HEK293T (cell line): Measurements from ENCODE around the gene KCNJ4.

ENCODE experiments used
- CTCF ChIA-PET: fragments of 350-600 bp; formaldehyde crosslinking; extraction: SDS; loops from one replicate; lab custom pipeline; 2021; ENCODE audit warnings: antibody characterized with exemption, inconsistent platforms; lab: Yijun Ruan, JAX
- POLR2A ChIA-PET: fragments of 350-600 bp; formaldehyde crosslinking; extraction: SDS; loops from one replicate; lab custom pipeline; 2020; ENCODE audit warnings: antibody characterized with exemption, inconsistent platforms; lab: Yijun Ruan, JAX
- DNase-seq: peaks from one replicate; pipeline ENCODE4 v3.0.0; 2012; ENCODE audit warnings: mixed read lengths; ENCODE audit errors: extremely low spot score
- ARNT ChIP-seq: fragments of 450-650 bp; IDR thresholded peaks from 2 replicates; pipeline ENCODE4 v1.6.1; 2017; ENCODE audit warnings: mild to moderate bottlenecking
- BHLHE40 ChIP-seq: fragments of 450-650 bp; IDR thresholded peaks from 2 replicates; pipeline ENCODE4 v1.6.1; 2016; ENCODE audit warnings: mild to moderate bottlenecking, moderate library complexity, borderline replicate concordance
- CTBP1 ChIP-seq: fragments of 450-650 bp; IDR thresholded peaks from 2 replicates; pipeline ENCODE4 v1.6.1; 2016; ENCODE audit warnings: borderline replicate concordance
- ELF4 ChIP-seq: fragments of 450-650 bp; IDR thresholded peaks from 2 replicates; pipeline ENCODE4 v1.6.1; 2017; ENCODE audit warnings: antibody characterized with exemption
- FOXA1 ChIP-seq: fragments of 450-650 bp; IDR thresholded peaks from 2 replicates; pipeline ENCODE4 v1.6.1; 2016; ENCODE audit warnings: mild to moderate bottlenecking
- FOXK2 ChIP-seq: fragments of 450-650 bp; IDR thresholded peaks from 2 replicates; pipeline ENCODE4 v1.6.1; 2016; ENCODE audit warnings: mild to moderate bottlenecking
- FOXM1 ChIP-seq: fragments of 450-650 bp; IDR thresholded peaks from 2 replicates; pipeline ENCODE4 v1.6.1; 2017; ENCODE audit warnings: mild to moderate bottlenecking, borderline replicate concordance
- HDGF ChIP-seq: fragments of 450-650 bp; IDR thresholded peaks from 2 replicates; pipeline ENCODE4 v1.6.1; 2017; ENCODE audit warnings: antibody characterized with exemption, borderline replicate concordance
- L3MBTL2 ChIP-seq: fragments of 450-650 bp; conservative IDR thresholded peaks from 2 replicates; pipeline ENCODE4 v1.6.1; 2016; ENCODE audit warnings: mild to moderate bottlenecking
- LEF1 ChIP-seq: fragments of 450-650 bp; IDR thresholded peaks from 2 replicates; pipeline ENCODE4 v1.6.1; 2017; ENCODE audit warnings: mild to moderate bottlenecking, borderline replicate concordance
- NFRKB ChIP-seq: fragments of 450-650 bp; IDR thresholded peaks from 2 replicates; pipeline ENCODE4 v1.6.1; 2016; ENCODE audit warnings: mild to moderate bottlenecking, moderate library complexity
- PKNOX1 ChIP-seq: fragments of 450-650 bp; IDR thresholded peaks from 2 replicates; pipeline ENCODE4 v1.6.1; 2016
- SP1 ChIP-seq: fragments of 450-650 bp; IDR thresholded peaks from 2 replicates; pipeline ENCODE4 v1.6.1; 2017
- SUZ12 ChIP-seq: fragments of 450-650 bp; IDR thresholded peaks from 2 replicates; pipeline ENCODE4 v1.6.1; 2016; ENCODE audit warnings: mild to moderate bottlenecking
- TARDBP ChIP-seq: fragments of 450-650 bp; IDR thresholded peaks from 2 replicates; pipeline ENCODE4 v1.6.1; 2016
- ZNF384 ChIP-seq: fragments of 450-650 bp; IDR thresholded peaks from 2 replicates; pipeline ENCODE4 v1.6.1; 2016

Gene KCNJ4

GRCh38 chr22:38433871-38434270 lies 21.1 kb downstream of the KCNJ4 start:
- no peak for DNase-seq
- TF ChIP-seq TARDBP = no peak
- TF ChIP-seq L3MBTL2 = no peak
- no peak for TF ChIP-seq SUZ12
- no peak for TF ChIP-seq BHLHE40
- no peak for TF ChIP-seq FOXK2
- TF ChIP-seq CTBP1 = no peak
- TF ChIP-seq ELF4 = no peak
- no peak for TF ChIP-seq ZNF384
- no peak for TF ChIP-seq ARNT
- no peak for TF ChIP-seq NFRKB
- no peak for TF ChIP-seq FOXA1
- TF ChIP-seq HDGF = no peak
- POLR2A ChIA-PET = interaction anchor here (1.5 kb wide), 1 partner anchor 15 kb away, joined by 4 read pairs; no protein-coding TSS in a partner anchor
- CTCF ChIA-PET = interaction anchor here (0.5 to 1.6 kb wide), 3 partner anchors 10 to 735 kb away, joined by 3 to 9 read pairs (median 3); partner anchors contain the start of gene KDELR3

GRCh38 chr22:38432264-38432663 lies 22.7 kb downstream of the KCNJ4 start:
- ChIA-PET POLR2A (no interaction called here), CTCF (no interaction called here)
- DNase-seq = no peak
- TF ChIP-seq HDGF (no peak), TARDBP (no peak), PKNOX1 (no peak), FOXA1 (no peak)

GRCh38 chr22:38431266-38432010 lies 23.6 kb downstream of the KCNJ4 start:
- ChIA-PET POLR2A (interaction anchor here (0.9 kb wide), 1 partner anchor 36 kb away, joined by 3 read pairs; no protein-coding TSS in a partner anchor), CTCF (no interaction called here)
- TF ChIP-seq FOXK2 = no peak
- TF ChIP-seq ELF4 = no peak
- no peak for TF ChIP-seq TARDBP
- TF ChIP-seq L3MBTL2 = no peak
- no peak for TF ChIP-seq FOXM1
- TF ChIP-seq CTBP1 = no peak
- no peak for TF ChIP-seq ARNT
- TF ChIP-seq SUZ12 = no peak
- TF ChIP-seq NFRKB = no peak
- TF ChIP-seq ZNF384 = no peak; the same call in 1 of the 2 replicates
- no peak for TF ChIP-seq BHLHE40
- DNase-seq = no peak

GRCh38 chr22:38429499-38430068 lies 25.4 kb downstream of the KCNJ4 start:
- CTCF ChIA-PET = no interaction called here
- DNase-seq = no peak
- POLR2A ChIA-PET = interaction anchor here (1.2 kb wide), 1 partner anchor 34 kb away, joined by 3 read pairs; no protein-coding TSS in a partner anchor
- TF ChIP-seq LEF1 (no peak), ELF4 (no peak), L3MBTL2 (no peak), SUZ12 (no peak), ZNF384 (no peak)

GRCh38 chr22:38428714-38429113 lies 26.3 kb downstream of the KCNJ4 start:
- no peak for DNase-seq
- TF ChIP-seq ELF4 (no peak), L3MBTL2 (no peak), NFRKB (no peak), PKNOX1 (no peak), ZNF384 (no peak; the same call in 1 of the 2 replicates), ARNT (no peak), CTBP1 (no peak), BHLHE40 (no peak), FOXA1 (no peak), TARDBP (no peak), FOXK2 (no peak), LEF1 (no peak), SUZ12 (no peak), HDGF (no peak)
- ChIA-PET CTCF (interaction anchor here (0.6 kb wide), 1 partner anchor 30 kb away, joined by 4 read pairs; no protein-coding TSS in a partner anchor), POLR2A (interaction anchor here (1.2 kb wide), 1 partner anchor 35 kb away, joined by 3 read pairs; no protein-coding TSS in a partner anchor)

GRCh38 chr22:38427940-38428339 lies 27.1 kb downstream of the KCNJ4 start:
- TF ChIP-seq ZNF384 (no peak), FOXM1 (no peak), ARNT (no peak), ELF4 (no peak), SP1 (no peak), L3MBTL2 (no peak), HDGF (no peak), NFRKB (no peak), LEF1 (no peak), TARDBP (no peak), CTBP1 (no peak), FOXA1 (no peak), PKNOX1 (no peak), SUZ12 (no peak), FOXK2 (no peak), BHLHE40 (no peak)
- POLR2A ChIA-PET = no interaction called here
- CTCF ChIA-PET = interaction anchor here (0.6 kb wide), 1 partner anchor 15 kb away, joined by 3 read pairs; no protein-coding TSS in a partner anchor
- DNase-seq = no peak
